WTC11 (cell line): ENCODE data around the gene C17orf75. TPM values are rescaled to one million over a fixed set of nuclear protein-coding genes. Genes with fewer than 3 reads are reported as not detected.

Source experiments
- ATAC-seq: fragments of 200-7000 bp; cut with Tn5 transposase; 2 replicates; pipeline ENCODE4 v1.10.0; 2021; ENCODE audit warnings: mild to moderate bottlenecking, moderate library complexity
- CTCF ChIA-PET: fragments of 300-600 bp; sonication (Branson Sonifier 250); formaldehyde crosslinking; loops from one replicate; lab custom pipeline; 2021; ENCODE audit warnings: antibody characterized with exemption; lab: Charles Lee
- POLR2A ChIA-PET: fragments of 350-600 bp; sonication (Branson Sonifier 250); formaldehyde crosslinking; loops from one replicate; lab custom pipeline; 2021; ENCODE audit warnings: antibody characterized with exemption; lab: Charles Lee
- DNase-seq: peaks from one replicate; pipeline ENCODE4 v3.0.0; 2021; ENCODE audit warnings: low spot score
- H3K27ac Mint-ChIP-seq: 2 replicates; pipeline ENCODE4 v1.8.0; 2021; ENCODE audit warnings: mixed read lengths
- H3K27me3 Mint-ChIP-seq: 2 replicates; pipeline ENCODE4 v1.8.0; 2021; ENCODE audit warnings: low read depth, mild to moderate bottlenecking, moderate library complexity, mixed read lengths
- H3K36me3 Mint-ChIP-seq: 2 replicates; pipeline ENCODE4 v1.8.0; 2021; ENCODE audit warnings: mixed read lengths
- H3K4me1 Mint-ChIP-seq: 2 replicates; pipeline ENCODE4 v1.8.0; 2022; ENCODE audit warnings: mixed read lengths
- H3K4me3 Mint-ChIP-seq: 2 replicates; pipeline ENCODE4 v1.8.0; 2021; ENCODE audit warnings: mild to moderate bottlenecking, moderate library complexity, mixed read lengths
- H3K9me3 Mint-ChIP-seq: 2 replicates; pipeline ENCODE4 v1.8.0; 2021; ENCODE audit warnings: mixed read lengths
- CDX4 ChIP-seq: fragments of 250-450 bp; sonication (Bioruptor Pico); IDR thresholded peaks from 2 replicates; pipeline ENCODE4 v1.9.0; 2021; ENCODE audit warnings: moderate library complexity, mild to moderate bottlenecking, inconsistent platforms, borderline replicate concordance
- CREB1 ChIP-seq: sonication (generic); formaldehyde crosslinking; IDR thresholded peaks from 2 replicates; pipeline ENCODE4 v1.8.0; 2023; ENCODE audit warnings: mild to moderate bottlenecking, missing genetic modification reagents
- CTCF ChIP-seq: fragments of 200-600 bp; IDR thresholded peaks from 2 replicates; pipeline ENCODE4 v1.8.0; 2022; ENCODE audit warnings: antibody characterized with exemption
- ELF4 ChIP-seq: sonication (generic); formaldehyde crosslinking; IDR thresholded peaks from 2 replicates; pipeline ENCODE4 v1.8.1; 2022; ENCODE audit warnings: low read depth, mild to moderate bottlenecking, moderate library complexity, missing genetic modification reagents
- ERG ChIP-seq: fragments of 250-450 bp; sonication (Bioruptor Pico); IDR thresholded peaks from 2 replicates; pipeline ENCODE4 v1.8.0; 2021; ENCODE audit warnings: mild to moderate bottlenecking
- FOXP4 ChIP-seq: sonication (generic); formaldehyde crosslinking; IDR thresholded peaks from 2 replicates; pipeline ENCODE4 v1.8.0; 2022; ENCODE audit warnings: mild to moderate bottlenecking, missing genetic modification reagents
- IRF2 ChIP-seq: sonication (generic); formaldehyde crosslinking; IDR thresholded peaks from 2 replicates; pipeline ENCODE4 v1.8.0; 2022; ENCODE audit warnings: low read depth, missing genetic modification reagents, borderline replicate concordance
- JAZF1 ChIP-seq: fragments of 250-450 bp; sonication (Bioruptor Pico); IDR thresholded peaks from 2 replicates; pipeline ENCODE4 v1.9.0; 2021; ENCODE audit warnings: moderate library complexity, mild to moderate bottlenecking, inconsistent platforms
- JUN ChIP-seq: sonication (generic); formaldehyde crosslinking; IDR thresholded peaks from 2 replicates; pipeline ENCODE4 v1.8.0; 2023; ENCODE audit warnings: mild to moderate bottlenecking, missing genetic modification reagents
- OVOL2 ChIP-seq: fragments of 250-450 bp; sonication (Bioruptor Pico); IDR thresholded peaks from 2 replicates; pipeline ENCODE4 v1.9.0; 2021; ENCODE audit warnings: mild to moderate bottlenecking, borderline replicate concordance
- SMAD4 ChIP-seq: sonication (generic); formaldehyde crosslinking; IDR thresholded peaks from 2 replicates; pipeline ENCODE4 v1.8.0; 2022; ENCODE audit warnings: mild to moderate bottlenecking, missing genetic modification reagents
- TCF7 ChIP-seq: sonication (generic); formaldehyde crosslinking; IDR thresholded peaks from 2 replicates; pipeline ENCODE4 v1.8.0; 2022; ENCODE audit warnings: mild to moderate bottlenecking, low read depth, missing genetic modification reagents, moderate library complexity
- TEAD4 ChIP-seq: sonication (generic); formaldehyde crosslinking; IDR thresholded peaks from 2 replicates; pipeline ENCODE4 v1.8.0; 2022; ENCODE audit warnings: mild to moderate bottlenecking, missing genetic modification reagents
- ZBTB21 ChIP-seq: sonication (generic); formaldehyde crosslinking; IDR thresholded peaks from 2 replicates; pipeline ENCODE4 v1.8.1; 2023; ENCODE audit warnings: mild to moderate bottlenecking, missing genetic modification reagents, borderline replicate concordance
- ZNF219 ChIP-seq: sonication (generic); formaldehyde crosslinking; IDR thresholded peaks from 2 replicates; pipeline ENCODE4 v1.8.0; 2023; ENCODE audit warnings: missing genetic modification reagents, mild to moderate bottlenecking, borderline replicate concordance
- ZNF317 ChIP-seq: sonication (generic); formaldehyde crosslinking; IDR thresholded peaks from 2 replicates; pipeline ENCODE4 v1.8.1; 2023; ENCODE audit warnings: low read depth, mild to moderate bottlenecking, moderate library complexity, missing genetic modification reagents, borderline replicate concordance
- ZNF416 ChIP-seq: fragments of 250-450 bp; sonication (Bioruptor Pico); IDR thresholded peaks from 2 replicates; pipeline ENCODE4 v1.9.0; 2021; ENCODE audit warnings: mild to moderate bottlenecking, inconsistent platforms
- ZNF532 ChIP-seq: fragments of 250-450 bp; sonication (Bioruptor Pico); IDR thresholded peaks from 2 replicates; pipeline ENCODE4 v1.9.0; 2021; ENCODE audit warnings: mild to moderate bottlenecking, borderline replicate concordance
- total RNA-seq: library from RNA; stranded (reverse); gene quantifications from 3 replicates; pipeline ENCODE4 v1.2.3, GENCODE V29; 2021
- TF ChIP-seq, protein P1 (sequence below): fragments of 250-450 bp; sonication (Bioruptor Pico); IDR thresholded peaks from 2 replicates; pipeline ENCODE4 v1.9.0; 2021; ENCODE audit warnings: mild to moderate bottlenecking

The C17orf75 gene
- total RNA-seq, 1 experiment from 2014 or later: 35.5 TPM

DNA sequence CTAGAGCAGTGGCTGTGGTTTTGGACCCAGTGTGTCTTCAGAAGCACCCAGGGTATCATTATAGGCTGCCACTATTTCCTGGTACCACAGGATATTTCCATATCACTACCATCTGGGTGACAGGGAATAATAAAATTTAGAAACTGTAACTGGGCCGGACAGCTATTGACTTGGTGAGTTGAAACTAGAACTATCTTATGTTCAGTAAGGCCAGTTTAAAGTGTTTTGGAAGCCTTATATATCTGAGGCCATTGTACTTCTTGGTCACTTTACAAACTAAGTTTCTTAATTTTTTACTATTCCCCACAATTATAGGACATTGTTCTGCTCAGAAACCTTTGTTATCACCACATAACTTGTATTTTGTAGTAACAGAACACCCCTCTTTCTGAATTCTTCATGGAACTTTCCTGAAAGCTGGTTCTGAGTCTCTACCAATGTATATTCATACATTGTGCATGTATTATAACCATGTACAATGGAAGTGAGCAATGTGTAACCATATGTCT, 42.0 kb upstream of the C17orf75 start:
- H3K27ac Mint-ChIP-seq: no peak overlapping the region
- ChIA-PET CTCF (interaction anchor here (1.2 kb wide), 1 partner anchor 60 kb away, joined by 3 read pairs; the partner anchor contains the start of gene PSMD11), POLR2A (interaction anchor here (0.6 kb wide), 2 partner anchors 24 to 333 kb away, joined by 3 to 4 read pairs; no protein-coding TSS in a partner anchor)
- H3K4me1 Mint-ChIP-seq: no peaks in the 10 kb centered on the region
- DNase-seq: no peak
- no peak for ATAC-seq
- 0 out of 2 replicates have a peak, but pooled peaks have one; percentile 3 for TF ChIP-seq ERG (CRISPR knock-in tag)
- no peak for TF ChIP-seq CDX4 (CRISPR knock-in tag)
- H3K4me3 Mint-ChIP-seq: no peak overlapping the region
- H3K36me3 Mint-ChIP-seq: peaks cover 24% of the 10 kb centered on the region
- H3K9me3 Mint-ChIP-seq: no peaks in the 10 kb centered on the region
- H3K27me3 Mint-ChIP-seq: no peaks in the 10 kb centered on the region

DNA sequence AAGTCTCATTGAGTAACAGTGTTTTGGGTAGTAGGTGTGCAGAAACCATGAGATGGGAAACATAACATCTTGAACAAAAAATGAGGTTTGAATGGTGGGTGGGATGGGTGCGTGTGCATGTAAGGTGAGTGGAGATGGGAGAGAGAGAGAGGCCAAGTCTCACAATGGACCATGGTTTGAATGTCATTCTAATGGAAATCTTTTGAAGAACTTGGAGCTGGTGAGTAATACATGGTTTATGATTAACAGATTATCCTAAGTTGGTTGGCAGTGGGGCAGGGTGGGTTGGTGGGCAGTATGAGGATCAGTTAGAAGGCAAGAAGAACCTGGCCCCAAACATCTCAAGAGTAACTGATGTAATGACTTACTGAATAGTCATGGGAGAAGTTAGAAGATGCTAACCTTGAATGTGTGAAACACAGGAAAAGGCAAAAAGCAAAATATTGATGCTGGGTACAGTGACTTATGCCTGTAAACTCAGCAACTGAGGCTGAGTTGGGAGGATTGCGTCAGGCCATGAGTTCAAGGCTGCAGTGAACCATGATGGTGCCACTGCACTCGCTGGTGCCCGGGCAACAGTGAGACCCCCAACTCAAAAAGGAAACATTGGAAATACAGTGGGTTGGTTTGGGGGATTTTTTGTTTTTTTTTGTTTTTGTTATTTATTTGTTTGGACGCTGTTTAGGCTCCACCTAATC, 40.7 kb upstream of the C17orf75 start:
- ATAC-seq: no peak
- CTCF ChIA-PET: no interaction called here
- POLR2A ChIA-PET: no interaction called here
- H3K27ac Mint-ChIP-seq: peak overlapping the region; percentile 81
- no peak for TF ChIP-seq CTCF
- no peak for TF ChIP-seq CREB1 (CRISPR knock-in tag)
- peak; percentile 53; the same call in 1 of the 2 replicates for TF ChIP-seq ZNF416
- TF ChIP-seq ZNF219 (CRISPR knock-in tag): no peak
- TF ChIP-seq, protein P1, sequence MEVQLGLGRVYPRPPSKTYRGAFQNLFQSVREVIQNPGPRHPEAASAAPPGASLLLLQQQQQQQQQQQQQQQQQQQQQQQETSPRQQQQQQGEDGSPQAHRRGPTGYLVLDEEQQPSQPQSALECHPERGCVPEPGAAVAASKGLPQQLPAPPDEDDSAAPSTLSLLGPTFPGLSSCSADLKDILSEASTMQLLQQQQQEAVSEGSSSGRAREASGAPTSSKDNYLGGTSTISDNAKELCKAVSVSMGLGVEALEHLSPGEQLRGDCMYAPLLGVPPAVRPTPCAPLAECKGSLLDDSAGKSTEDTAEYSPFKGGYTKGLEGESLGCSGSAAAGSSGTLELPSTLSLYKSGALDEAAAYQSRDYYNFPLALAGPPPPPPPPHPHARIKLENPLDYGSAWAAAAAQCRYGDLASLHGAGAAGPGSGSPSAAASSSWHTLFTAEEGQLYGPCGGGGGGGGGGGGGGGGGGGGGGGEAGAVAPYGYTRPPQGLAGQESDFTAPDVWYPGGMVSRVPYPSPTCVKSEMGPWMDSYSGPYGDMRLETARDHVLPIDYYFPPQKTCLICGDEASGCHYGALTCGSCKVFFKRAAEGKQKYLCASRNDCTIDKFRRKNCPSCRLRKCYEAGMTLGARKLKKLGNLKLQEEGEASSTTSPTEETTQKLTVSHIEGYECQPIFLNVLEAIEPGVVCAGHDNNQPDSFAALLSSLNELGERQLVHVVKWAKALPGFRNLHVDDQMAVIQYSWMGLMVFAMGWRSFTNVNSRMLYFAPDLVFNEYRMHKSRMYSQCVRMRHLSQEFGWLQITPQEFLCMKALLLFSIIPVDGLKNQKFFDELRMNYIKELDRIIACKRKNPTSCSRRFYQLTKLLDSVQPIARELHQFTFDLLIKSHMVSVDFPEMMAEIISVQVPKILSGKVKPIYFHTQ (CRISPR knock-in tag): no peak
- TF ChIP-seq OVOL2 (CRISPR knock-in tag): no peak
- no peak for TF ChIP-seq ELF4 (CRISPR knock-in tag)
- no peak for TF ChIP-seq IRF2 (CRISPR knock-in tag)
- no peak for TF ChIP-seq FOXP4 (CRISPR knock-in tag)
- TF ChIP-seq ZBTB21 (CRISPR knock-in tag): no peak
- TF ChIP-seq ZNF317 (CRISPR knock-in tag): no peak
- no peak for TF ChIP-seq SMAD4
- no peak for TF ChIP-seq TCF7 (CRISPR knock-in tag)
- no peak for TF ChIP-seq JUN (CRISPR knock-in tag)
- peak; percentile 73 for TF ChIP-seq ZNF532
- no peak for TF ChIP-seq JAZF1 (CRISPR knock-in tag)
- no peak for TF ChIP-seq TEAD4 (CRISPR knock-in tag)
- DNase-seq: no peak
- no peaks in the 10 kb centered on the region for H3K27me3 Mint-ChIP-seq
- no peaks in the 10 kb centered on the region for H3K9me3 Mint-ChIP-seq
- H3K4me3 Mint-ChIP-seq: no peak overlapping the region
- H3K4me1 Mint-ChIP-seq: no peaks in the 10 kb centered on the region
- peaks cover 34% of the 10 kb centered on the region for H3K36me3 Mint-ChIP-seq
